ENCODE results near the gene RUNX1.

DNA sequence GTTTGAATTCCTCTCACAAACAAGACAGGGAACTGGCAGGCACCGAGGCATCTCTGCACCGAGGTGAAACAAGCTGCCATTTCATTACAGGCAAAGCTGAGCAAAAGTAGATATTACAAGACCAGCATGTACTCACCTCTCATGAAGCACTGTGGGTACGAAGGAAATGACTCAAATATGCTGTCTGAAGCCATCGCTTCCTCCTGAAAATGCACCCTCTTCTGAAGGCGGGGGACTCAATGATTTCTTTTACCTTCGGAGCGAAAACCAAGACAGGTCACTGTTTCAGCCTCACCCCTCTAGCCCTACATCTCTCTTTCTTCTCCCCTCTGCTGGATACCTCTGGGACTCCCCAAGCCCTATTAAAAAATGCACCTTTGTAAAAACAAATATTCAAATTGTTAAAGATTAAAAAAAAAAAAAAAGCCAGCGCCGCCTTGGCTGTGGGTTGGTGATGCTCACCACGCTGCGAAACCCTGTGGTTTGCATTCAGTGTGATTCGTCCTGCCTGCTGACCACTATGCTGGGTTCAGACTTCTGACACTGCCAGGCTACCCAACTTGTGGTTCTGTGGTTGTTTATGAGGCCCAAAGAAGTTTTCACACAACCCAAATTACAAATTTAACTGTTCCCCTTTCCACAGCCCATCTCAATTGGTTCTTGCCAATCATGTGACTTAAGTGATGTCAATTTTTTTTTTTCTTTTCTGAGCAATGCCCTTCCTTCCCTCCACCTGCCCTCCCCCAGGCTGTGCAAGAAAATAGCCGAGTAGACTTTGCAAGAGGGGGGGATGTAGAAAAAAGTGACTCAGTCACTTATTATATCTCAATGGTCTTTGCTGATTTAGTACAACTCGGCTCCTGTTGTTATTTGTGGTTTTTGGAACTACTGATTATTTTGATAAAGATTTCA is at the start of gene RUNX1:
- TF ChIP-seq, protein P1, sequence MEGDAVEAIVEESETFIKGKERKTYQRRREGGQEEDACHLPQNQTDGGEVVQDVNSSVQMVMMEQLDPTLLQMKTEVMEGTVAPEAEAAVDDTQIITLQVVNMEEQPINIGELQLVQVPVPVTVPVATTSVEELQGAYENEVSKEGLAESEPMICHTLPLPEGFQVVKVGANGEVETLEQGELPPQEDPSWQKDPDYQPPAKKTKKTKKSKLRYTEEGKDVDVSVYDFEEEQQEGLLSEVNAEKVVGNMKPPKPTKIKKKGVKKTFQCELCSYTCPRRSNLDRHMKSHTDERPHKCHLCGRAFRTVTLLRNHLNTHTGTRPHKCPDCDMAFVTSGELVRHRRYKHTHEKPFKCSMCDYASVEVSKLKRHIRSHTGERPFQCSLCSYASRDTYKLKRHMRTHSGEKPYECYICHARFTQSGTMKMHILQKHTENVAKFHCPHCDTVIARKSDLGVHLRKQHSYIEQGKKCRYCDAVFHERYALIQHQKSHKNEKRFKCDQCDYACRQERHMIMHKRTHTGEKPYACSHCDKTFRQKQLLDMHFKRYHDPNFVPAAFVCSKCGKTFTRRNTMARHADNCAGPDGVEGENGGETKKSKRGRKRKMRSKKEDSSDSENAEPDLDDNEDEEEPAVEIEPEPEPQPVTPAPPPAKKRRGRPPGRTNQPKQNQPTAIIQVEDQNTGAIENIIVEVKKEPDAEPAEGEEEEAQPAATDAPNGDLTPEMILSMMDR (IDR thresholded peaks at IDR 0.05; ENCODE audit: extremely low read depth in 1 of 2, insufficient read depth in 1 of 2, low read depth in 1 of 2, low read length in 2 of 2): no peak
- no peak for TF ChIP-seq MAX (IDR thresholded peaks at IDR 0.05; ENCODE audit: insufficient read depth, insufficient read length)

Data from endothelial cell of umbilical vein (primary cell).